HL-60/S4 treated with retinoic acid at 250 ng/mL for 4 days and 3 days (cell line): ENCODE data around the gene SEC23B.
"Not testable (repeated sequence)": the region's sequence is repeated elsewhere in the genome, so short reads cannot be mapped to it uniquely, and the experiment has no call there.

Experiments used
- in situ Hi-C: fragments of 300-500 bp; cut with MboI; formaldehyde crosslinking; loops from 2 replicates; pipeline ENCODE4 v1.7.0; 2022; ENCODE audit warnings: low sequenced_read_pairs

The SEC23B gene

GRCh38 chr20:18524646-18525045, 16.9 kb downstream of the SEC23B start:
- in situ Hi-C loops: no loop called here

- in situ Hi-C loops: not testable (repeated sequence)
These were observed 19.0 kb downstream of the SEC23B start for GRCh38 chr20:18526761-18527160.

GRCh38 chr20:18527339-18527738, 19.6 kb downstream of the SEC23B start:
- in situ Hi-C loops: no loop called here

DNA sequence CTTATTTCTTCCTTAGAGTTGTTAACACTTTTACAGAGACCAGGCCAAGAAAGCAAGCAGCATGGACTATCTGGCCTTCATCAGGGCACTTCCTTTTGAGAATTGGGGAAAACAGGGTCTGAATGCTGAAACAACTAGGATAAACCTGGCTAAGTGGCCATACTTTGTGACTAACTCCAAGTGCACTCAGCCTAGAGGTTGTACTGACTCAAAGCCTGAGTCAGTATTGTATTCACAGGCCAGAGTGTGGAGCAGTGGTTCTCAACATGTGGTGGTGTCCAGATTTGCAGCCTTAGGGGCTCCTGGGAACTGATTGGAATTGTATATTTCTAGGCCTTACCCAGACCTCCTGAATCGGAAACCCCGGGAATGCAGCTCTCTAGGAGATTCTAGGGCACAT, 20.1 kb downstream of the SEC23B start:
- in situ Hi-C loops: no loop called here

- in situ Hi-C loops: no loop called here
These were observed 21.3 kb downstream of the SEC23B start for GRCh38 chr20:18529041-18529440.

DNA sequence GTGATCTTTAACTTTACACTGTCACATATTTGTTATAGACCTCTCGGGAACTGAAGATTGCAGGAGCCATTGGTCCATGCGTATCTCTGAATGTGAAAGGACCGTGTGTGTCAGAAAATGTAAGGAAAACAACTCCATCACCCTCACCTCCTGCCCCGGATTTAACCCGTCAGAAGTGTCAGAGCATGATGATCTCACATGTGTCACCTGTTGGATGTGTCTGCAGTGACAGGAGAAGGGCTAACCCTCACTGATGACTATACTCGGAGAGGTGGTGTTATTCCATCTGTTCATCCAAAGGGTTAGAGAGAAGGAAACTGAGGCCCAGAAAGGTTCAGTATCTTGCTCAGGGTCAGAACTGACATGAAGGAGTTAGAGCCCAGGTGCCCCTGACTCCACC, 24.9 kb downstream of the SEC23B start:
- in situ Hi-C loops: no loop called here

- in situ Hi-C loops: no loop called here
These were observed 25.8 kb downstream of the SEC23B start for GRCh38 chr20:18533491-18533890.

GRCh38 chr20:18533978-18534644, 26.4 kb downstream of the SEC23B start:
- in situ Hi-C loops: no loop called here

- in situ Hi-C loops: no loop called here
These were observed 29.9 kb downstream of the SEC23B start for GRCh38 chr20:18537651-18538050.

DNA sequence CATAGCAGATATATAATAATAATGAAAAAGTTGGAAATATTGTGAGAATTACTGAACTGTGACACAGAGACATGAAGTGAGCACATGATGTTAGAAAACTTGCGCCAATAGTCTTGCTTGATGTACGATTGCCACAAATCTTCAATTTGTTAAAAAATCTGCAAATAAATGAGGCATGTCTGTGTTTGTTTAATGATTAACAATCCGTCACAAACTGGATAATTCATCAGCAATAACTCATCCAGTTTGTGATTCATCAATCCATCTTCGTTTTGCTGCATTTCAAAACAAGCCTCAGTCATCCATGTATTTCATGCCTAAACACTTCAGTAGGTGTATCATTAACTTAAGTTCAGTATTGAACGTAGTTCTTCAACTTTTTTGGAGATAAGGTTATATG, 34.0 kb downstream of the SEC23B start:
- in situ Hi-C loops: no loop called here

- in situ Hi-C loops: no loop called here
These were observed 35.5 kb downstream of the SEC23B start for GRCh38 chr20:18543216-18543615.

GRCh38 chr20:18543932-18544331, 36.2 kb downstream of the SEC23B start:
- in situ Hi-C loops: no loop called here

DNA sequence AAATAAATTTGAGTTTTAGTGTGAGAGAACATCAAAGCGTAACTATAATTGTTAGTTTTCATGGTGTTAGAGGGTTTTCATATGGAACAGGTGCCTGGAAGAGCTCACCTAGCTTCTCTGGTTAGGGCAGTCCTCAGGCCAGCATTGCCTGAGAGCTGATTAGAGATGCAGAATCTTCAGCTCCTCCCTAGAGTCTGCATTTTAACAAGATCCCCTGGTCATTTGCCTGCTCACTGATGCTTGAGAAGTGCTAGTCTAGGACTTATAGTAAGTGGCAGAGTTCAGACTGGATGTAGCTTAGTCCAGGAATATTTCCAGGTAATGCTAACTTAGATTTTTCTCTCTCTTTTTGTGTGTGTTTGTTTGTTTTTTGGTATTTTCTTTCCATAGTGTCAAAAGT, 37.8 kb downstream of the SEC23B start:
- in situ Hi-C loops: no loop called here

DNA sequence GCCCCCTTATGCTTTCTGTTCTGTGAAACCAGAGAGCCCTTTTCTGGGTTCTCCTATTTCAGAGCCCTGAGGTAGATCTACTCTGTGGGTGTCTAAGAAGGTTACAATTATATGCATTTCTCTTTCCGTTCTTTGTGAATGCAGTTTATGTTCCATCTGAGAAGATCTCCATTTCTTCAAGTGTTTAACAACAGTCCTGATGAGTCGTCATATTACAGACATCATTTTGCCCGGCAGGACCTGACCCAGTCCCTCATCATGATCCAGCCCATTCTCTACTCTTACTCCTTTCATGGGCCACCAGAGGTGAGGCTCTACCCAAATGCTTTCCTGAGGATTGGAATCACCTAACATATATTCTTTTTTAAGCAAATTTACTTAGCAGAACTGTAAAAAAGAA, 40.7 kb downstream of the SEC23B start:
- in situ Hi-C loops: no loop called here

DNA sequence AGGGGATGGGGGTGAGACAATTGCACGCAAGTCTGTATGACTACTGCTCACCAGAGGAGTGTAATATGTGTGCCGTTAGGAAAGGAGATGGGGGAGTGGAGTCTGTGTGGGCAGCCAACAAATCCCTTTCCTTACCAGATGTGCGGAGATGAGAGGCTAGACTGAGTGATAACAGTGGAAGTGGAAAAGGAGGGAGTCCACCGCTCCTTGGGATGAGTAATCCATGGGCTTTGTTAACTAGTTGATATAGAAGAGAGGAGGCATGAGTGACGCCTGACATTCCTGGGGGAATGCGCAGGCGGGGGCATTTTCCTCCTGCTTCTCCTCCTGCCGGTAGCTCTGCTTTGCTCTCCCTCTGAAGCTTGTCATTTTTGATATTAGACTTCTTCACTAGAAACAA, 46.0 kb downstream of the SEC23B start:
- in situ Hi-C loops: no loop called here

DNA sequence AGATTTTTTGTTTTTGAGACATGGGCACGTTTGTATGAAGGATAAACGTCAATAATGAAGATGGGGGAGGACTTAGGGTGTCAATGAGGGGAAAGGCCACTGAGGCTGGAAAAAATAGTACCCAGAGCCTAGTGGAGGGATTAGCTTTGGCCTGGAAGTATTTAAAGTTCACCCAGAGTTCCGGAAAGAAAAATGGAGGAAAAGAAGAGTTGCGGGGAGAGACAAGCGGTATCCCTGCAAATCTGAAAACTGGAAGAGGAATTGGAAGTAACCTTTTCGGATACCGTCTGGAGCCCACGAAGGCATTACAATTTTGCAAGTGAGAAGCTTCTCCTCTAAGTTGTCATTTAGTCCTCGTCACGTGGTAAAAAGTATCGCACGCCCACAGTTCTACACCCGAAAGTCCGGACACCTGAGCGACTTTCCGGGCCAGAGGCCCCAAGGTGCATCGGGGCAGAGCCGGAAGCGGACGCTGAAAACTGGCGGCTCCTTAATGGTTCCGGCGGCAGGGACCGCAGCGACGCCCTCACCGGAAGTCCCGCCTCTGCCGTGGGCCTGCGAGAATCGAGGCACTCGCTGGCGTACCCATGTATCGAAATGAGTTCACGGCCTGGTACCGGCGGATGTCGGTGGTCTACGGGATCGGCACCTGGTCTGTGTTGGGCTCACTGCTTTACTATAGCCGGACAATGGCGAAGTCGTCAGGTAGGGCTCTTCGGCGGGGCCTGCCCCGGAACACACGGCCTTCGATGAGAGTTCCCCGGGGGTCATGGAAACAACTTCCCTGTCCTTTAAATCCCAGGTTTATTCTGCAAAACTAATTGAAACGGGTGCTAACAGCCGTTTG, 59.4 kb downstream of the SEC23B start, which contains the start of gene SMIM26:
SMIM26 (plus strand) TSS at position 541 of the 847 bp plus-strand sequence; CDS start at position 588, 47 bp downstream.
- in situ Hi-C loops: no loop called here

- in situ Hi-C loops: no loop called here
These were observed 60.0 kb downstream of the SEC23B start for GRCh38 chr20:18567739-18568091.

DNA sequence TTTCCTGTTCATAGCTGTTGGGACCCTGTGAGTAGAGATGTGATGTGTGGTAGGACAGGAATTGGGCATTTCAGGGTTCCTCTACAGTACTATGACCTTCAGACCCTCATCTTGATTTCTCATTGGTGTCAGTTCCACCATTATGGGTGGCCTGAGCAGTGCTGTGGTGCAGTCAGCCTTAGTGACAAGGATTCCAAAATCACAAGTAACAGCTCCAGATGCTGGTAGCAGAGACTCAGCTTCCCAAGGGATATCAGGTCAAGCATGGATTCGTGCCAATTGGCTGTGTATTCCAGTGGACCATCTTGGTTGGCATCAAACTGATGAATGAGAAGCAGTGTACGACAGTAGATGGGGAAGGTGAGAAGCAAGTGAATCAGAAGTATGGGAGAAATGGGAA, 63.3 kb downstream of the SEC23B start:
- in situ Hi-C loops: no loop called here

DNA sequence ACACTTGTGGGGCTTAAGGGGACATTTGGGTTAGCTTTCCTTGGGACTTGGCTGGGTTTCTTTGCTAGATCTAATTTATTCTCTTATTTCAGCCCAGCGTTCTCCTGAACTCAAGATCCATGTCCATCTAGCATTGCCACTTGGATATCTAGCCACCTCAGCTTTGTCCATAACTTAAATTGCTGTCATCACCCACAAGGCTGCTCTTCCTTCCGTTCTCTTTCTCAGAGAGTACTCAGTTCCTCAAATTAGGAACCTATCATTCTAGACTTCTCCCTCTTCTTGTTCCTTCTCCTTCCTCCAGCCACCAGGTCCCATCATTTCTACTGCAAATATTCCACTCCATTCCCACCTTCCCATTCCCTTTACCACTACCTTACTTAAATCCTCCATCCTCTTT, 63.8 kb downstream of the SEC23B start:
- in situ Hi-C loops: no loop called here

DNA sequence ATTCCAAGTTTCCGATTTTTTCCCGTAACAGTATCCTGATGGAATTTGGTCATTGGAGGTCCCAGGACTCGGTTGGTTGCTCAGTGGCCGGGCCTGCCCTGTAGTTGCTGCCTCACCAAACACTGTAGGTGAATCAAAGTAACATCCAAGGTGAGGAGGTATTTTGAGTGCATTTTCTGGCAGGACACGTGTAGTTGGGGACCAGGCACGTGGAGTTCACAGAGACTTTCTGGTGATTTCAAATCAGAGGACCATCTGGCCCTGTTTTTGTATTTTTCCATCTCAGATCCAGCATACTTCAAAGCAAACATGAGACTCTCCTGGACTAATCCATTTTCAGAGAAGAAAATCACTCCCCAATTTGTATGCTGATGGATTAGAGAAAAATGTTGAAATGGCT, 70.2 kb downstream of the SEC23B start:
- in situ Hi-C loops: no loop called here

DNA sequence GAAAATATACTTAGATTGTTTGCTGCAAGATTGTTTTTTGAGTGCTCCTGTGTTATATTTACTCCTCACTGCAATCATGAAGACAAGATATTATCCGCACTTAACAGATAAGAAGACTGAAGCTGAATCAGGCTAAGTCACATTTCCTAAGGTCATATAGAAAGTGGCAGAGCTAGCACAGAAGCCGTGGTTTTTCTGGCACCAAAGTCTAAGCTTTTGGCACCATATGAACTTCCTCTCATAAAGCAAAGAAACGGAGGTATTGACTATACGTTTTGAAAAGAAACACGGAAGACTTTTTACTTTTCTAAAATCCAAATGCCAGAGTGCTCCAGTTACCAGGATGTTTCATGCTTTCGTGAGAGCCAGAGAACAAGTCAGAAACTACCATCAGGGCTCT, 70.8 kb downstream of the SEC23B start:
- in situ Hi-C loops: no loop called here

DNA sequence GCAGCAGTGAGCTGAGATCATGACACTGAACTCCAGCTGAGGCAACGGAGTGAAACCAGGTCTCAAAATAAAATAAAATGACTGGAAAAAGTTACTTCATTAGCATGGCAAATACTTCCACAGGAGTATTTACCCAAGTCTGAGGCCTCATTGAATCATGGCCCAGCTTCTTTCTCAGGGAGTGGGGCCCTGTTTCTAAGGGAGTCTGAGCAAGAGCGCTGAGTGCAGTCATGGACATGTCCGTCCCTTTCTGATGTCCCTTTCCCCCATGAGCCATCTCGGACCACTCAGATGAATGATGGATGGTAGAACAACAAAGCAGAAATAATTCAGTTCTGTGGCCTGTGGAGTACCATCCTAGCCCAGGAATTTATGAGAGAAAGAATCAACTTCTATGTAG, 72.3 kb downstream of the SEC23B start:
- in situ Hi-C loops: no loop called here
